Endothelial cell of umbilical vein (primary cell): ENCODE results near the gene LARP1. TPM values are rescaled to one million over a fixed set of nuclear protein-coding genes. Genes with fewer than 3 reads are reported as not detected.

Experiments
- BruUV-seq: library from RNA; stranded (reverse); fragments of 400-500 nt; replicated peaks from 2 replicates; lab custom pipeline; 2021; lab: Mats Ljungman, UMichigan
- CTCF ChIA-PET: fragments of 300-600, 350-600 bp; sonication (Branson Sonifier 250); formaldehyde crosslinking; loops from one replicate; lab custom pipeline; 2021; ENCODE audit warnings: antibody characterized with exemption, inconsistent platforms; lab: Charles Lee
- POLR2A ChIA-PET: fragments of 300-600, 350-600 bp; sonication (Branson Sonifier 250); formaldehyde crosslinking; loops from one replicate; lab custom pipeline; 2021; ENCODE audit warnings: antibody characterized with exemption, inconsistent platforms; lab: Charles Lee
- DNase-seq: peaks from one replicate; pipeline ENCODE4 v3.0.0-alpha.2; 2011; ENCODE audit warnings: low read depth, low spot score
- FAIRE-seq: peaks from 2 replicates; lab custom pipeline; 2011; peaks lifted over from hg19 to GRCh38; lab: Jason Lieb, UNC
- H2AFZ ChIP-seq: 2 replicates; pipeline ENCODE4 v1.6.0; 2012; ENCODE audit warnings: low read depth, low read length, control low read depth, inconsistent platforms
- H3K27ac ChIP-seq: 2 replicates; pipeline ENCODE4 v1.5.1; 2011; ENCODE audit warnings: low read depth, mild to moderate bottlenecking, control low read depth, low read length, moderate library complexity; ENCODE audit not compliant: insufficient read depth
- H3K27me3 ChIP-seq, 2 experiments: 2 replicates each; pipeline versions ENCODE4 v1.6.0 to v1.6.1; 2011; ENCODE audit warnings: low read length in 2 of 2, mixed read lengths in 1 of 2; ENCODE audit not compliant: control insufficient read depth in 2 of 2, insufficient read depth in 2 of 2
- H3K36me3 ChIP-seq, 2 experiments: 2 replicates in 1 of 2; 3 replicates in 1 of 2; pipeline ENCODE4 v1.5.1; 2011; ENCODE audit warnings: low read length in 2 of 2, mild to moderate bottlenecking in 1 of 2, moderate library complexity in 1 of 2; ENCODE audit not compliant: control insufficient read depth in 2 of 2, insufficient read depth in 2 of 2; ENCODE audit errors: extremely low read depth in 1 of 2
- H3K4me1 ChIP-seq: 3 replicates; pipeline ENCODE4 v1.5.1; 2011; ENCODE audit warnings: mild to moderate bottlenecking, low read length; ENCODE audit not compliant: control insufficient read depth, insufficient read depth; ENCODE audit errors: extremely low read depth
- H3K4me2 ChIP-seq: 2 replicates; pipeline ENCODE4 v1.6.1; 2011; ENCODE audit warnings: low read length, control low read depth, mixed read lengths; ENCODE audit not compliant: insufficient read depth
- H3K4me3 ChIP-seq, 3 experiments: fragments of 200-600 bp in 1 of 3; sonication (generic), shearing (Covaris generic) in 1 of 3; replicated peaks in 1 of 3; 2 replicates each; pipeline ENCODE4 v1.5.1; 2011 to 2016; ENCODE audit warnings: control low read depth in 3 of 3, low read length in 3 of 3, mild to moderate bottlenecking in 2 of 3, inconsistent platforms in 1 of 3, low read depth in 1 of 3, moderate library complexity in 1 of 3; ENCODE audit not compliant: insufficient read depth in 1 of 3
- H3K79me2 ChIP-seq: 2 replicates; pipeline ENCODE4 v1.6.0; 2012; ENCODE audit warnings: low read length, inconsistent platforms; ENCODE audit not compliant: control insufficient read depth, insufficient read depth
- H3K9ac ChIP-seq: replicated peaks from 2 replicates; pipeline ENCODE3; 2011; ENCODE audit warnings: low read length, control low read depth; ENCODE audit not compliant: insufficient read depth; ENCODE audit errors: extremely low read depth
- H3K9me1 ChIP-seq: replicated peaks from 3 replicates; pipeline ENCODE4 v1.6.0; 2011; ENCODE audit warnings: mild to moderate bottlenecking, low read length; ENCODE audit not compliant: control insufficient read depth, insufficient read depth; ENCODE audit errors: extremely low read depth
- H3K9me3 ChIP-seq: replicated peaks from 2 replicates; pipeline ENCODE4 v1.5.1; 2012; ENCODE audit warnings: low read length, inconsistent platforms; ENCODE audit not compliant: control insufficient read depth, insufficient read depth
- H4K20me1 ChIP-seq: replicated peaks from 2 replicates; pipeline ENCODE3; 2011; ENCODE audit warnings: mild to moderate bottlenecking, low read length; ENCODE audit not compliant: control insufficient read depth, insufficient read depth; ENCODE audit errors: extremely low read depth
- GATA2 ChIP-seq: IDR thresholded peaks from 2 replicates; pipeline ENCODE4 v1.7.0; 2011; ENCODE audit warnings: low read depth, mild to moderate bottlenecking, moderate library complexity, mixed read lengths, low read length; ENCODE audit not compliant: insufficient read length, insufficient read depth
- MYC ChIP-seq: IDR thresholded peaks from one replicate; pipeline ENCODE4 v1.6.1; 2011; ENCODE audit warnings: mild to moderate bottlenecking, low read depth, low read length
- POLR2A ChIP-seq: IDR thresholded peaks from 2 replicates; pipeline ENCODE4 v1.6.1; 2012; ENCODE audit warnings: low read depth, mild to moderate bottlenecking, control low read depth, low read length
- POLR2AphosphoS5 ChIP-seq: IDR thresholded peaks from 2 replicates; pipeline ENCODE4 v1.6.1; 2012; ENCODE audit warnings: low read depth, mild to moderate bottlenecking, control low read depth, low read length, moderate library complexity; ENCODE audit not compliant: insufficient read depth
- dilution Hi-C: fragments of 300-500 bp; cut with MboI; formaldehyde crosslinking; loops from one replicate; pipeline ENCODE4 v1.15.0; 2019; ENCODE audit warnings: low sequenced_read_pairs; ENCODE audit not compliant: extremely low pct_ligation_motif_present
- intact Hi-C: fragments of 100-400 bp; cut with micrococcal nuclease; formaldehyde crosslinking; loops from one replicate; pipeline ENCODE4 v1.10.0; 2022
- polyA plus RNA-seq, 4 experiments: library from polyadenylated mRNA; depleted of rRNA in 3 of 4; stranded (reverse) in 3 of 4; unstranded in 1 of 4; fragments of >200 nt; gene quantifications; 2 replicates each; pipeline versions ENCODE4 v1.2.1 to v1.2.3, GENCODE V29; 2011 to 2012; ENCODE audit warnings: missing spikeins in 1 of 4
- total RNA-seq: library from RNA; stranded (reverse); gene quantifications from 2 replicates; pipeline ENCODE4 v1.2.3, GENCODE V29; 2021
- TF ChIP-seq, protein P1 (sequence below), 2 donors: IDR thresholded peaks; 1 replicate in 1 of 2; 2 replicates in 1 of 2; pipeline ENCODE4 v1.5.1; 2011; ENCODE audit warnings: low read length in 2 of 2, mild to moderate bottlenecking in 2 of 2, moderate library complexity in 2 of 2, control low read depth in 1 of 2, inconsistent platforms in 1 of 2, low read depth in 1 of 2; ENCODE audit not compliant: insufficient read depth in 1 of 2; ENCODE audit errors: extremely low read depth in 1 of 2
- TF ChIP-seq, protein P2 (sequence below): IDR thresholded peaks from 2 replicates; pipeline ENCODE4 v1.6.1; 2011; ENCODE audit not compliant: insufficient read depth, insufficient read length

The LARP1 gene
- total and polyA plus RNA-seq, 2 donors (not counting 3 experiments of a cell fraction or from before 2014, with no cell fraction given) = 70.4 to 252 TPM

DNA sequence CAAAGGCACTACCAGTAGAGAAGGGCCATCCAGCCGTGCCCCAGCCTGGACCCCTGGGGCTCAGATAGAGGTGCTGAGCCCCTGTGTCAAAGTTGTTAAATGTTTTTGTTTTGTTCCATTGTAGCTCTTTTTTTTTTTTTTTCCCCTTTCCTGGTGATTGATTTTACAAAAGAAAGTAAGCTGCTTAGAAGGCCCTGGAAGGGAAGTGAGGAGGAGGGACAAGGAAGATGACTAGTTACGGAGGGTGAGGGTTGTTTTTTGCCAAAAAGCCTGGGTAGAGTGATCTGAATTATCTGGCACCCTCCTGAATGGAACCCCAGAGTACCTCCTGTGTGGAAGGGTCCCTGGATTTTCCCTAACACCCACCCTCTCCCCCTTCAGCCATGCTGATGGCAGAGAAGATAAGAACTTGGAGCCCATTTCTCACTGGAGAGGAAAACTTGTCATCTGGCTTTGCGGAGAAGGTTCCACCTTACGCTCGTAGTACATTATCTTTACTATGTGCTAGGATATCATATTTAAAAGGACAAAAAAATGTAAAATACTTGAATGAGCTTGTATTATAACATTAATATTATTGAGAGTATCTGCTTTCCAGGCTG, 61.8 kb downstream of the LARP1 start:
- TF ChIP-seq MYC = no peak
- TF ChIP-seq GATA2 = peak; percentile 40
- H3K9ac ChIP-seq = no peak overlapping the region
- dilution Hi-C loops = no loop called here
- no peak overlapping the region for H2AFZ ChIP-seq
- H3K27ac ChIP-seq = no peak overlapping the region
- intact Hi-C loops = no loop called here
- peaks cover 12 to 35% of the 10 kb centered on the region in 2 experiments for H3K36me3 ChIP-seq
- H3K9me1 ChIP-seq = no peaks in the 10 kb centered on the region
- DNase-seq (peak; percentile 56), FAIRE-seq (peak; percentile 65)
- H3K27me3 ChIP-seq = no peaks in the 10 kb centered on the region
- no peaks in the 10 kb centered on the region for H3K9me3 ChIP-seq
- H3K4me2 ChIP-seq = no peak overlapping the region
- ChIA-PET CTCF (interaction anchor here (0.7 to 1.1 kb wide), 3 partner anchors 18 to 167 kb away, joined by 3 to 5 read pairs (median 3); no protein-coding TSS in a partner anchor), POLR2A (no interaction called here)
- no peak overlapping the region for H3K4me3 ChIP-seq
- H3K79me2 ChIP-seq = no peaks in the 10 kb centered on the region
- H3K4me1 ChIP-seq = peaks cover 3% of the 10 kb centered on the region
- BruUV-seq = TSS peak; percentile 18
- H4K20me1 ChIP-seq = no peaks in the 10 kb centered on the region

DNA sequence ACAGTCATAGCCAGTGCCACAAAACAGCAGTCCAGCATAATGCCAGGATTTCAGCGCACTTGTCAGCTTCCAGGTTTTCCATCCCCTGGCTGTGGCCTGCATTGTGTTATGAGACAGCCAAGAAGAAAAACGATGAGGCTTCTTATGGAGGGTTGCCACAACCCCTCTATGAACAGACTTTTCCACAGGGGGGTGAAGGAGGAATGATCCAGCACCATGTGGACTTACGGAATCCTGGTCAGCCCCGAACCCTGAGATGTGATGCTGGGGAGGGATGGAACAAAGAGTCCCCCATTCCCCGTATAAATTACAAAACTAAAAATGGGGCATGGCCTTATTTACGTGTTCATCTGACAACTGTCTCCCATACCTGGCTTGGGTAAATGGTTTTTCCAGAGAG, 62.6 kb downstream of the LARP1 start:
- TF ChIP-seq POLR2A = no peak
- TF ChIP-seq POLR2AphosphoS5 = no peak
- TF ChIP-seq MYC = no peak
- TF ChIP-seq, protein P1, sequence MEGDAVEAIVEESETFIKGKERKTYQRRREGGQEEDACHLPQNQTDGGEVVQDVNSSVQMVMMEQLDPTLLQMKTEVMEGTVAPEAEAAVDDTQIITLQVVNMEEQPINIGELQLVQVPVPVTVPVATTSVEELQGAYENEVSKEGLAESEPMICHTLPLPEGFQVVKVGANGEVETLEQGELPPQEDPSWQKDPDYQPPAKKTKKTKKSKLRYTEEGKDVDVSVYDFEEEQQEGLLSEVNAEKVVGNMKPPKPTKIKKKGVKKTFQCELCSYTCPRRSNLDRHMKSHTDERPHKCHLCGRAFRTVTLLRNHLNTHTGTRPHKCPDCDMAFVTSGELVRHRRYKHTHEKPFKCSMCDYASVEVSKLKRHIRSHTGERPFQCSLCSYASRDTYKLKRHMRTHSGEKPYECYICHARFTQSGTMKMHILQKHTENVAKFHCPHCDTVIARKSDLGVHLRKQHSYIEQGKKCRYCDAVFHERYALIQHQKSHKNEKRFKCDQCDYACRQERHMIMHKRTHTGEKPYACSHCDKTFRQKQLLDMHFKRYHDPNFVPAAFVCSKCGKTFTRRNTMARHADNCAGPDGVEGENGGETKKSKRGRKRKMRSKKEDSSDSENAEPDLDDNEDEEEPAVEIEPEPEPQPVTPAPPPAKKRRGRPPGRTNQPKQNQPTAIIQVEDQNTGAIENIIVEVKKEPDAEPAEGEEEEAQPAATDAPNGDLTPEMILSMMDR (IDR thresholded peaks at IDR 0.05; ENCODE audit: extremely low read depth in 1 of 2, insufficient read depth in 1 of 2, low read depth in 1 of 2, low read length in 2 of 2) = no peak
- TF ChIP-seq, protein P2, sequence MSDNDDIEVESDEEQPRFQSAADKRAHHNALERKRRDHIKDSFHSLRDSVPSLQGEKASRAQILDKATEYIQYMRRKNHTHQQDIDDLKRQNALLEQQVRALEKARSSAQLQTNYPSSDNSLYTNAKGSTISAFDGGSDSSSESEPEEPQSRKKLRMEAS = no peak
- Histone ChIP-seq H3K9me1 (no peaks in the 10 kb centered on the region), H3K4me1 (peaks cover 3% of the 10 kb centered on the region), H3K27ac (no peak overlapping the region), H3K4me3 (no peak overlapping the region), H3K9ac (no peak overlapping the region), H3K4me2 (no peak overlapping the region), H3K27me3 (no peaks in the 10 kb centered on the region), H4K20me1 (no peaks in the 10 kb centered on the region), H3K9me3 (no peaks in the 10 kb centered on the region), H2AFZ (no peak overlapping the region), H3K79me2 (no peaks in the 10 kb centered on the region), H3K36me3 (peaks cover 12 to 39% of the 10 kb centered on the region in 2 experiments)
- intact Hi-C loops (no loop called here), dilution Hi-C loops (no loop called here)
- CTCF ChIA-PET = no interaction called here
- BruUV-seq = no TSS peak
- POLR2A ChIA-PET = no interaction called here
- FAIRE-seq (no peak), DNase-seq (no peak)
